OCI-LY7 (cell line): Measurements from ENCODE around the gene PARP16. TPM values are rescaled to one million over a fixed set of nuclear protein-coding genes. Genes with fewer than 3 reads are reported as not detected.

Experiments
- BruUV-seq: library from RNA; stranded (reverse); fragments of 400-500 nt; replicated peaks from 2 replicates; lab custom pipeline; 2021; lab: Mats Ljungman, UMichigan
- CTCF ChIA-PET: fragments of 300-600 bp; sonication (Branson Sonifier 250); formaldehyde crosslinking; loops from one replicate; lab custom pipeline; 2022; ENCODE audit warnings: antibody characterized with exemption; ENCODE audit not compliant: unreplicated experiment; lab: Charles Lee
- POLR2A ChIA-PET: fragments of 300-600 bp; sonication (Branson Sonifier 250); formaldehyde crosslinking; loops from one replicate; lab custom pipeline; 2022; ENCODE audit warnings: antibody characterized with exemption; lab: Charles Lee
- DNase-seq: peaks from one replicate; pipeline ENCODE4 v3.0.0-alpha.2; 2015; ENCODE audit warnings: low spot score
- H2AFZ ChIP-seq: fragments of 200-600 bp; sonication (generic), shearing (Covaris generic); 2 replicates; pipeline ENCODE4 v1.6.1; 2014; ENCODE audit warnings: mild to moderate bottlenecking, antibody characterized with exemption, low read length, moderate library complexity
- H3K27ac ChIP-seq: fragments of 200-600 bp; sonication (generic); 2 replicates; pipeline ENCODE4 v1.5.1; 2014; ENCODE audit warnings: mixed run types, low read depth, mild to moderate bottlenecking, moderate library complexity, low read length, inconsistent platforms; ENCODE audit not compliant: poor library complexity, severe bottlenecking
- H3K36me3 ChIP-seq: fragments of 200-600 bp; sonication (generic); 2 replicates; pipeline ENCODE4 v1.6.1; 2014; ENCODE audit warnings: mild to moderate bottlenecking, antibody characterized with exemption, low read length, moderate library complexity, mixed read lengths; ENCODE audit not compliant: insufficient read depth
- H3K4me1 ChIP-seq: fragments of 200-600 bp; sonication (generic); 2 replicates; pipeline ENCODE4 v1.5.1; 2014; ENCODE audit warnings: mild to moderate bottlenecking, low read length; ENCODE audit not compliant: insufficient read depth, poor library complexity, severe bottlenecking
- H3K4me2 ChIP-seq: fragments of 200-600 bp; sonication (generic); 2 replicates; pipeline ENCODE4 v1.6.1; 2014; ENCODE audit warnings: mild to moderate bottlenecking, low read length
- H3K4me3 ChIP-seq: fragments of 200-600 bp; sonication (generic); 2 replicates; pipeline ENCODE4 v1.5.1; 2014; ENCODE audit warnings: mild to moderate bottlenecking, low read depth, low read length; ENCODE audit not compliant: poor library complexity, severe bottlenecking
- H3K79me2 ChIP-seq: fragments of 200-600 bp; sonication (generic); 2 replicates; pipeline ENCODE4 v1.6.1; 2016; ENCODE audit warnings: low read depth, mild to moderate bottlenecking, low read length, moderate library complexity, mixed read lengths; ENCODE audit not compliant: insufficient read depth
- H3K9me2 ChIP-seq: fragments of 200-600 bp; sonication (generic); 2 replicates; pipeline ENCODE4 v1.6.1; 2016; ENCODE audit warnings: mild to moderate bottlenecking, low read length, mixed read lengths; ENCODE audit not compliant: insufficient read depth
- H3K9me3 ChIP-seq: fragments of 200-600 bp; sonication (generic); 2 replicates; pipeline ENCODE4 v1.6.1; 2014; ENCODE audit warnings: mild to moderate bottlenecking, mixed run types, low read length, mixed read lengths
- H4K20me1 ChIP-seq: fragments of 200-600 bp; sonication (generic); 2 replicates; pipeline ENCODE4 v1.6.1; 2014; ENCODE audit warnings: mild to moderate bottlenecking, antibody characterized with exemption, low read length, moderate library complexity, mixed read lengths; ENCODE audit not compliant: insufficient read depth
- CTCF ChIP-seq: fragments of 200-600 bp; sonication (generic); conservative IDR thresholded peaks from 2 replicates; pipeline ENCODE4 v1.5.1; 2014; ENCODE audit warnings: mild to moderate bottlenecking, antibody characterized with exemption, low read length, moderate library complexity, mixed read lengths
- EZH2phosphoT487 ChIP-seq: fragments of 200-600 bp; sonication (generic); IDR thresholded peaks from 2 replicates; pipeline ENCODE4 v1.6.1; 2018; ENCODE audit warnings: low read depth, borderline replicate concordance, mild to moderate bottlenecking, mixed run types, antibody characterized with exemption, low read length, moderate library complexity, mixed read lengths
- intact Hi-C: fragments of 100-400 bp; cut with micrococcal nuclease; formaldehyde crosslinking; loops from one replicate; pipeline ENCODE4 v1.10.0; 2022; ENCODE audit not compliant: unreplicated experiment
- total RNA-seq, 2 experiments: library from RNA; depleted of rRNA in 1 of 2; stranded (reverse); fragments of >200 nt in 1 of 2; shearing (Covaris generic) in 1 of 2; gene quantifications; 2 replicates each; pipeline ENCODE4 v1.2.3, GENCODE V29; 2014 to 2022

Gene PARP16
- total RNA-seq, 2 experiments from 2014 or later, result 21.2 to 24.9 TPM

GRCh38 chr15:65226221-65226620 lies 60.5 kb downstream of the PARP16 start:
- Histone ChIP-seq H3K4me1 (no peaks in the 10 kb centered on the region), H3K9me2 (no peaks in the 10 kb centered on the region), H3K9me3 (no peaks in the 10 kb centered on the region), H3K36me3 (no peaks in the 10 kb centered on the region), H2AFZ (no peak overlapping the region), H4K20me1 (no peaks in the 10 kb centered on the region), H3K4me2 (no peak overlapping the region), H3K79me2 (no peaks in the 10 kb centered on the region), H3K27ac (no peak overlapping the region), H3K4me3 (no peak overlapping the region)
- DNase-seq, result no peak
- ChIA-PET CTCF (no interaction called here), POLR2A (interaction anchor here (0.5 kb wide), 1 partner anchor 49 kb away, joined by 3 read pairs; no protein-coding TSS in a partner anchor)
- TF ChIP-seq EZH2phosphoT487, result no peak
- no peak for TF ChIP-seq CTCF
- intact Hi-C loops, result no loop called here
- no TSS peak for BruUV-seq

- TF ChIP-seq EZH2phosphoT487 (no peak), CTCF (no peak)
- Histone ChIP-seq H3K4me3 (no peak overlapping the region), H4K20me1 (no peaks in the 10 kb centered on the region), H3K4me1 (no peaks in the 10 kb centered on the region), H3K27ac (no peak overlapping the region), H3K79me2 (no peaks in the 10 kb centered on the region), H3K9me3 (no peaks in the 10 kb centered on the region), H3K9me2 (no peaks in the 10 kb centered on the region), H3K4me2 (no peak overlapping the region), H3K36me3 (no peaks in the 10 kb centered on the region), H2AFZ (no peak overlapping the region)
- no TSS peak for BruUV-seq
- CTCF ChIA-PET, result no interaction called here
- POLR2A ChIA-PET, result no interaction called here
- intact Hi-C loops, result no loop called here
- no peak for DNase-seq
These were observed 62.7 kb downstream of the PARP16 start for GRCh38 chr15:65223996-65224395.

GRCh38 chr15:65222891-65223290 lies 63.8 kb downstream of the PARP16 start:
- POLR2A ChIA-PET, result no interaction called here

More at GRCh38 chr15:65222891-65223290, 63.8 kb downstream of the PARP16 start:
- Histone ChIP-seq H3K36me3 (no peaks in the 10 kb centered on the region), H3K9me2 (no peaks in the 10 kb centered on the region), H3K4me1 (no peaks in the 10 kb centered on the region), H2AFZ (no peak overlapping the region), H3K27ac (no peak overlapping the region), H3K4me3 (no peak overlapping the region), H3K9me3 (no peaks in the 10 kb centered on the region), H3K79me2 (no peaks in the 10 kb centered on the region), H4K20me1 (no peaks in the 10 kb centered on the region), H3K4me2 (no peak overlapping the region)
- CTCF ChIA-PET, result no interaction called here
- no peak for TF ChIP-seq CTCF
- no peak for TF ChIP-seq EZH2phosphoT487
- intact Hi-C loops, result no loop called here
- BruUV-seq, result no TSS peak
- DNase-seq, result no peak
